Pancreas (tissue), 10 donors: ENCODE data around the gene GAS6. TPM values are rescaled to one million over a fixed set of nuclear protein-coding genes. Genes with fewer than 3 reads are reported as not detected.
"Not testable (repeated sequence)": the region's sequence is repeated elsewhere in the genome, so short reads cannot be mapped to it uniquely, and the experiment has no call there.

Experiments used
- ATAC-seq, 4 donors: fragments of 200-7000 bp; cut with Tn5 transposase; one replicate each; pipeline versions ENCODE4 v1.8.0 to v1.9.1; 2020; ENCODE audit warnings: mild to moderate bottlenecking in 4 of 4, moderate library complexity in 4 of 4
- DNase-seq, 6 donors: peaks; one replicate each; pipeline ENCODE4 v3.0.0-alpha.2; 2020
- FAIRE-seq: peaks from 2 replicates; lab custom pipeline; 2012; peaks lifted over from hg19 to GRCh38; lab: Jason Lieb, UNC
- H3K27ac ChIP-seq, 4 donors: fragments of 200-600 bp; sonication (generic); 1 replicate in 3 of 4; 2 replicates in 1 of 4; pipeline versions ENCODE4 v1.5.0 to v1.8.0; 2020
- H3K27me3 ChIP-seq, 4 donors: fragments of 200-600 bp; one replicate each; pipeline ENCODE4 v1.8.0; 2021
- H3K36me3 ChIP-seq, 3 donors: fragments of 200-600 bp; sonication (generic) in 1 of 3; one replicate each; pipeline versions ENCODE4 v1.5.0 to v1.8.0; 2020 to 2021
- H3K4me1 ChIP-seq, 3 donors: fragments of 200-600 bp; one replicate each; pipeline ENCODE4 v1.8.0; 2021
- H3K4me3 ChIP-seq, 4 donors: fragments of 200-600 bp; sonication (generic) in 2 of 4; one replicate each; pipeline versions ENCODE4 v1.5.0 to v1.8.0; 2020 to 2021
- H3K9me3 ChIP-seq, 4 donors: fragments of 200-600 bp; one replicate each; pipeline ENCODE4 v1.8.0; 2021
- CTCF ChIP-seq, 4 donors: fragments of 200-600 bp; sonication (generic) in 3 of 4; IDR thresholded peaks; one replicate each; pipeline versions ENCODE4 v1.5.0 to v1.8.0; 2021; ENCODE audit warnings: antibody characterized with exemption in 4 of 4
- WGBS, 2 donors: extraction: QIAGEN DNeasy Blood & Tissue Kit; methylation state at CpG; one replicate each; pipeline ENCODE4 v1.1.7; 2013; 5-methylcytosine and 5-hydroxymethylcytosine counted together
- intact Hi-C, 3 donors: fragments of 100-400 bp; cut with DNase I; formaldehyde crosslinking; loops; one replicate each; pipeline versions ENCODE4 v1.11.1 to v1.14.2; 2022
- polyA plus RNA-seq, 2 donors: library from polyadenylated mRNA; stranded (reverse); fragments of 200-250 nt; gene quantifications; one replicate each; pipeline ENCODE4 v1.2.3, GENCODE V29; 2013
- total RNA-seq, 6 donors: library from RNA; stranded (reverse); fragmentation: NEBNext Ultra II Directional in 4 of 6; extraction: Animal tissue kit (Norgen Biotek cat#: 25700) in 4 of 6; gene quantifications; one replicate each; pipeline versions ENCODE4 v1.2.1 to v1.2.4, GENCODE V29; 2021 to 2023
- donor health status: healthy with polysubstance abuse.
- donor health status: DM: no; HTN: no; CAD: no; lungs with moderate emphysema.
- donor health status: DM: no; HTN: no; CAD: no.
- donor health status: control.
- donor health status: control.
- donor health status: Bipolar disorder and iron deficiency.
- donor health status: DM: yes; HTN: yes; CAD: no.
- donor health status: DM: no; HTN: no; CAD: no.
- donor health status: DM: no; HTN: no; CAD: no.
- donor health status: DM: yes; HTN: yes; CAD: no.

Gene GAS6
- total and polyA plus RNA-seq, 8 donors = 24.3 to 124 (median 42.2) TPM

GRCh38 chr13:113836768-113837559, 26.9 kb downstream of the GAS6 start:
- ATAC-seq = peak; percentile 55 to 77 (median 68)
- intact Hi-C loops = no loop called here
- Histone ChIP-seq H3K4me1 (peaks cover 12 to 21% (median 16%) of the 10 kb centered on the region in 3 donors), H3K36me3 (peaks cover 0 to 7% (median 0%) of the 10 kb centered on the region in 3 donors), H3K9me3 (no peaks in the 10 kb centered on the region), H3K27ac (peak overlapping the region; percentile 68 to 83 (median 74)), H3K27me3 (no peaks in the 10 kb centered on the region), H3K4me3 (no peak overlapping the region)
- FAIRE-seq = no peak
- 39 to 40% methylated on average over 19 of the region's 19 CpGs for WGBS, 2 donors
- no peak for TF ChIP-seq CTCF (IDR thresholded peaks at IDR 0.05)
- DNase-seq = peak in 4 of 6 donors; percentile 52 to 82 (median 76)

GRCh38 chr13:113835461-113836270, 28.2 kb downstream of the GAS6 start:
- no peak for ATAC-seq
- H3K9me3 ChIP-seq = no peaks in the 10 kb centered on the region
- peaks cover 0 to 7% (median 0%) of the 10 kb centered on the region in 3 donors for H3K36me3 ChIP-seq
- peak in 2 of 6 donors; percentile 35 to 63 for DNase-seq
- WGBS, 2 donors = 90 to 92% methylated on average over 37 of the region's 37 CpGs
- intact Hi-C loops = no loop called here
- peaks cover 12 to 21% (median 16%) of the 10 kb centered on the region in 3 donors for H3K4me1 ChIP-seq
- TF ChIP-seq CTCF (IDR thresholded peaks at IDR 0.05) = no peak
- H3K27ac ChIP-seq = no peak overlapping the region
- no peaks in the 10 kb centered on the region for H3K27me3 ChIP-seq
- FAIRE-seq = no peak
- no peak overlapping the region for H3K4me3 ChIP-seq

- intact Hi-C loops = no loop called here
- Histone ChIP-seq H3K36me3 (peaks cover 0 to 7% (median 0%) of the 10 kb centered on the region in 3 donors), H3K4me1 (peaks cover 12 to 21% (median 16%) of the 10 kb centered on the region in 3 donors), H3K4me3 (no peak overlapping the region), H3K27ac (no peak overlapping the region), H3K9me3 (no peaks in the 10 kb centered on the region), H3K27me3 (no peaks in the 10 kb centered on the region)
- DNase-seq (peak in 2 of 6 donors; percentile 35 to 75), ATAC-seq (no peak), FAIRE-seq (no peak)
- 87 to 90% methylated on average over 38 of the region's 38 CpGs for WGBS, 2 donors
- TF ChIP-seq CTCF (IDR thresholded peaks at IDR 0.05) = no peak
These were observed 29.2 kb downstream of the GAS6 start for GRCh38 chr13:113834496-113835200.

GRCh38 chr13:113834006-113834405, 29.9 kb downstream of the GAS6 start:
- FAIRE-seq, intact Hi-C loops, H3K27me3 ChIP-seq, H3K36me3 ChIP-seq, H3K27ac ChIP-seq, H3K9me3 ChIP-seq, H3K4me3 ChIP-seq, ATAC-seq: not testable (repeated sequence)
- DNase-seq = peak in 2 of 6 donors; percentile 25 to 64
- H3K4me1 ChIP-seq = peaks cover 12 to 18% (median 15%) of the 10 kb centered on the region in 3 donors
- WGBS, 2 donors = 94 to 97% methylated on average over 17 of the region's 17 CpGs
